ENCODE data around the gene TMEM119. TPM values are rescaled to one million over a fixed set of nuclear protein-coding genes. Genes with fewer than 3 reads are reported as not detected.

The TMEM119 gene
- total and polyA plus RNA-seq, 2 of the 4 experiments (the other 2 are of a cell fraction) = 8.1 to 9.2 TPM

- Histone ChIP-seq H2BK5ac (ENCODE audit: low read depth, low read length, poor library complexity, severe bottlenecking) (no peak overlapping the region), H3K4me1 (ENCODE audit: control insufficient read depth, insufficient read depth, low read length) (peaks cover 3% of the 10 kb centered on the region; the same call in 1 of the 2 replicates), H3K9ac (ENCODE audit: low read depth, low read length) (peak overlapping the region; percentile 66; the same call in 1 of the 2 replicates), H3K4me2 (ENCODE audit: low read depth, low read length) (peak overlapping the region; percentile 54; the same call in 1 of the 2 replicates), H2AFZ (replicated peaks; ENCODE audit: low read length, poor library complexity) (peak overlapping the region; percentile 71), H3K27me3 (ENCODE audit: control insufficient read depth, insufficient read depth, low read length) (no peaks in the 10 kb centered on the region), H3K14ac (replicated peaks; ENCODE audit: low read depth, low read length) (peak overlapping the region; percentile 58; the same call in 1 of the 2 replicates), H4K91ac (ENCODE audit: insufficient read depth, low read depth, low read length) (no peak overlapping the region), H3K23ac (ENCODE audit: low read depth, low read length) (peak overlapping the region; percentile 39; the same call in 1 of the 2 replicates), H2AK9ac (replicated peaks; ENCODE audit: low read depth, low read length, poor library complexity) (peak overlapping the region; percentile 80), H2BK15ac (ENCODE audit: low read depth, low read length) (peak overlapping the region; percentile 38; the same call in 1 of the 3 replicates), H4K8ac (ENCODE audit: low read depth in 2 of 2, low read length in 2 of 2) (peak overlapping the region in 1 of 2 experiments; percentile 72; a peak in 1 of 4 replicates), H3K18ac (ENCODE audit: low read depth, low read length) (peak overlapping the region; percentile 16; the same call in 1 of the 2 replicates), H2BK120ac (ENCODE audit: low read depth, low read length) (peak overlapping the region; percentile 69), H3K79me1 (ENCODE audit: low read depth in 1 of 2, low read length in 2 of 2) (peaks cover 0 to 7% of the 10 kb centered on the region in 2 experiments; a peak in 2 of 4 replicates), H3K9me1 (ENCODE audit: insufficient read depth, low read length) (peaks cover 7% of the 10 kb centered on the region; the same call in 1 of the 2 replicates), H3K36me3 (ENCODE audit: control insufficient read depth, insufficient read depth, low read length) (peaks cover 2% of the 10 kb centered on the region; the same call in 1 of the 2 replicates), H4K20me1 (ENCODE audit: insufficient read depth, low read length) (no peaks in the 10 kb centered on the region), H2BK20ac (ENCODE audit: low read depth, low read length) (peak overlapping the region; percentile 35), H3K27ac (ENCODE audit: insufficient read depth, low read length) (peak overlapping the region; percentile 44; the same call in 1 of the 2 replicates), H3K4me3 (ENCODE audit: insufficient read depth, low read depth, low read length) (peak overlapping the region; percentile 38; the same call in 1 of the 2 replicates), H4K5ac (ENCODE audit: low read depth, low read length) (peak overlapping the region; percentile 12; the same call in 1 of the 2 replicates), H3K4ac (ENCODE audit: low read depth, low read length) (peak overlapping the region; percentile 24), H2AK5ac (ENCODE audit: low read depth, low read length) (peak overlapping the region; percentile 83; the same call in 1 of the 2 replicates), H3K9me3 (ENCODE audit: control insufficient read depth, insufficient read depth, low read length) (no peaks in the 10 kb centered on the region), H3K56ac (ENCODE audit: extremely low read depth, insufficient read depth, low read length) (no peak overlapping the region)
- no peak for TF ChIP-seq RAD21 (IDR thresholded peaks at IDR 0.05; ENCODE audit: low read length)
- no peak for TF ChIP-seq SMC3 (IDR thresholded peaks at IDR 0.05; ENCODE audit: low read depth, low read length)
- TF ChIP-seq RFX5 (IDR thresholded peaks at IDR 0.05; ENCODE audit: low read depth, low read length) = no peak
- TF ChIP-seq NFE2L2 (IDR thresholded peaks at IDR 0.05; ENCODE audit: low read depth, low read length) = no peak
- no peak for TF ChIP-seq FOS (IDR thresholded peaks at IDR 0.05; ENCODE audit: low read depth, low read length)
- WGBS, 2 experiments (ENCODE audit: extremely low coverage in 2 of 2, insufficient read length in 1 of 2) = 40% methylated on average over 1 of the region's 10 CpGs; no CpG with 5 or more reads in 1 of the 2 experiments
- no peak for DNase-seq
- POLR2A ChIA-PET (ENCODE audit: unreplicated experiment) = no interaction called here
- no peak; the same call in 1 of the 2 replicates for ATAC-seq (ENCODE audit: low read depth)
- CTCF ChIA-PET = interaction anchor here (0.5 kb wide), 1 partner anchor 77 kb away, joined by 3 read pairs; no protein-coding TSS in a partner anchor
- in situ Hi-C loops (cut with MboI; ENCODE audit: low sequenced_read_pairs) (no loop called here), dilution Hi-C loops (cut with HindIII; ENCODE audit: low sequenced_read_pairs, unreplicated experiment) (no loop called here), intact Hi-C loops (cut with micrococcal nuclease) (no loop called here)
- BruUV-seq (replicated peaks) = no TSS peak
Measured at GRCh38 chr12:108596854-108597558, 878 bp downstream of the TMEM119 start.

Data from IMR-90 (cell line).